Measurements from ENCODE around the gene CCDC93.

DNA sequence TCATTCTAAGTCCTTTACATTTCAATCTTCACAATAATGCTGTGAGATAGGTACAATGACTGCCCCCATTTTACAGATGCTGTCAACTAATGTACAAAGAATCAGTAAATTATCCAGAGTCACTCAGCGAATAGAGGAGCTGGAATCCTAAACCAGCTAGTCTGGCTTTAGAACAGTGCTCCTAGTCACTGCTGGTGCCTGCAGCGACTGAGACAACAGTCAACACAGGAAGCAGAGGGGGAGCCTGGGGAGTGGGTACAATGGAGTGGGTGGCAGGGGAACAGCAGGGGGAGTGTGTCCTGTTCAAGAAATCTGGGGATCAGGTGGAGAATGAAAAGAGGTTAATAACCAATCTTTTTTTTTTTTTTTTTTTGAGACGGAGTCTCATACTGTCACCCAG, 37.3 kb downstream of the CCDC93 start:
- TF ChIP-seq, protein P1, sequence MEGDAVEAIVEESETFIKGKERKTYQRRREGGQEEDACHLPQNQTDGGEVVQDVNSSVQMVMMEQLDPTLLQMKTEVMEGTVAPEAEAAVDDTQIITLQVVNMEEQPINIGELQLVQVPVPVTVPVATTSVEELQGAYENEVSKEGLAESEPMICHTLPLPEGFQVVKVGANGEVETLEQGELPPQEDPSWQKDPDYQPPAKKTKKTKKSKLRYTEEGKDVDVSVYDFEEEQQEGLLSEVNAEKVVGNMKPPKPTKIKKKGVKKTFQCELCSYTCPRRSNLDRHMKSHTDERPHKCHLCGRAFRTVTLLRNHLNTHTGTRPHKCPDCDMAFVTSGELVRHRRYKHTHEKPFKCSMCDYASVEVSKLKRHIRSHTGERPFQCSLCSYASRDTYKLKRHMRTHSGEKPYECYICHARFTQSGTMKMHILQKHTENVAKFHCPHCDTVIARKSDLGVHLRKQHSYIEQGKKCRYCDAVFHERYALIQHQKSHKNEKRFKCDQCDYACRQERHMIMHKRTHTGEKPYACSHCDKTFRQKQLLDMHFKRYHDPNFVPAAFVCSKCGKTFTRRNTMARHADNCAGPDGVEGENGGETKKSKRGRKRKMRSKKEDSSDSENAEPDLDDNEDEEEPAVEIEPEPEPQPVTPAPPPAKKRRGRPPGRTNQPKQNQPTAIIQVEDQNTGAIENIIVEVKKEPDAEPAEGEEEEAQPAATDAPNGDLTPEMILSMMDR (IDR thresholded peaks at IDR 0.05) = no peak
- TF ChIP-seq POLR2A (IDR thresholded peaks at IDR 0.05; ENCODE audit: low read depth) = no peak

Data from esophagus muscularis mucosa (tissue), 3 donors.